ENCODE measurements around the gene ABCB9.
"Not testable (repeated sequence)": the region's sequence is repeated elsewhere in the genome, so short reads cannot be mapped to it uniquely, and the experiment has no call there.

ABCB9 gene

DNA sequence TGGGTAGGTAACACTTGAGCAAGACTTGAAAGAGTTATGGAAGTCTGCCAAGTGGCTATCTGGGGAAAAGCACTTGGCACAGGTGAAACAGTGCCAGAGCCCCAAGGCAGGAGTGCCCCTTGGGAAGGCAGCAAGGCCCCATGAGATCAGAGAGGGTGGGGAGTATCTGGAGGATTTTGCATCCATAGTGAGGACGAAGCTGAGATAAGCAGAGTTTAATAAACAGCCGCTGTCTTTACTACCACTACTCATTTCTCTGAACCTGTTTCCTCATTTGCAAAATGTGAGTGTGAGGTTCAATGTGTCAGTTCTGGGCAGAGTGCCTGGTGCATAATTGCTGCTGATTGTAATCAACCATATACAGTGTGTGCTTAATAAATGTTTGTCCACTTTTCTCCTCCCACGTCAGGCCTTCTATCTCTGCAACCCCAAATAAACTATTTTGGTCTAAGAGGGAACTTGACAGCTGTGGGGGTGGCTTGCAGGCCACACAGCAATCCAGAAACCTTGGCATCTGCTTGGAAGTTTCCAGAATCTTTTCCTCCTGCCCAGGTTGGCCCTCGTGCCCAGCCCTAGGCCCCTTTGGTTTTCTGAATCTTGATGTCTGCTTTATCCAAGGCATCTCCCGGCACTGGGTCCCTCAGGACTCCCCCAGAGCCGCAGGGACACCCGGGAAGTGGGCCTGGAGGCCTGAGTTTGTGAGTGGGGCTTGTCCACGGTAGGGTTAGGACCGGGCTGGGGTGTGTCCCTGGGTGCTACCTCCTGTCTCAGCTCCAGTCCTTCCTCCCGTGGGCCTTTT is 4.5 kb downstream of the ABCB9 start:
- DNase-seq: no peak

GRCh38 chr12:122960193-122960569 is 6.1 kb downstream of the ABCB9 start:
- no peak for DNase-seq

- no peak for DNase-seq
Measured at GRCh38 chr12:122959566-122960192, 6.6 kb downstream of the ABCB9 start.

DNA sequence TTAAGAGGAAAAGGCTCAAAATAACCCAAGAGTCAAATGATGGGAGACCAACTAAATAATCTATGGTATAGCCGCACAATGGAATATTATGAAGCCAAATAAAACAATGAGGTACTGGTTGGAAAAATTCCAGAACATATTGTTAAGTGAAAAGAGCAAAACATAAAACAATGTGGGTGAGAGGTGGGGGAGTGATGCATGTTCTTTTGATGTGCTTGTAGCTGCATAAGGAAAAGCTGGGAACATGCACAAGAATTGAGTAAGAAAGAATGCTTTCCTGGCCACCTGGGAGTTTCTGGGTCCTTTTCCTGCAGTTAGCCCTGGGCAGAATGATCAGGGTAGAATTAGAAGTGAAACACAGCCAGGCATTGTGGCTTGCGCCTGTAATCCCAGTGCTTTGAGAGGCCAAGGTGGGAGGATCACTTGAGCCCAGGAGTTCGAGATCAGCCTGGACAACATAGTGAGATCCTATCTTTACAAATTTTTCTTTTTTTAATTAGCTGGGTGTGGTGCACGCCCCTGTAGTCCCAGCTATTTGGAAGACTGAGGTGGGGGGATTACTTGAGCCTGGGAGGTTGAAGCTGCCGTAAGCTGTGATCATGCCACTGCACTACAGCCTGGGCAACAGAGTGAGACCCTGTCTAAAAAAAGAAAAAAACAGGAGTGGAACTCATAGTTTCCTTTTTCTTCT is 7.9 kb downstream of the ABCB9 start:
- DNase-seq: no peak

GRCh38 chr12:122956035-122956434 is 10.2 kb downstream of the ABCB9 start:
- no peak for DNase-seq

GRCh38 chr12:122955156-122955555 is 11.1 kb downstream of the ABCB9 start:
- no peak for DNase-seq

- peak; percentile 48 for DNase-seq
Measured at GRCh38 chr12:122951979-122952892, 14.0 kb downstream of the ABCB9 start.

GRCh38 chr12:122951406-122951805 is 14.9 kb downstream of the ABCB9 start:
- DNase-seq: no peak

- DNase-seq: no peak
Measured at GRCh38 chr12:122949816-122950675, 16.2 kb downstream of the ABCB9 start.

- no peak for DNase-seq
Measured at GRCh38 chr12:122949405-122949804, 16.9 kb downstream of the ABCB9 start.

DNA sequence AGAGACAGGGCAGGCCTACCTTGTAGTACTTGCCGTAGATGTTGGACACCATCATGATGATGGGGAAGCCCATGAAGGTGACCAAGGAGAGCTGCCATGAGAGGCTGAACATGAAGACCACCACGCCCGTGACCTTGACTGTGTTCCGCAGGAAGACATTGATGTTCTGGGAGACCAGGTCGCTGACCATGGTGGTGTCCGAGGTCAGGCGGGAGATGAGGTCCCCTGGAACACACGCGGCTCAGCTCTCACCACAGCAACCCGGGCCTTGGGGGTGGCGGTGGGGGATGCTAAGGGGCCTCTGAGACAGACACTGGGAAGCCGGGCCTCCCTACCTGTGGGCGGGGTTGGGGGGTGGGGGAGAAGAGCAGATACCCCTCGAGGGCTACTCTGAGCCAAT is 17.7 kb downstream of the ABCB9 start:
- DNase-seq: no peak

GRCh38 chr12:122947352-122947792 is 18.9 kb downstream of the ABCB9 start:
- DNase-seq: no peak

- DNase-seq: no peak
Measured at GRCh38 chr12:122946690-122947341, 19.4 kb downstream of the ABCB9 start.

GRCh38 chr12:122944605-122945592 is 21.4 kb downstream of the ABCB9 start:
- no peak for DNase-seq

GRCh38 chr12:122943196-122943595 is 23.1 kb downstream of the ABCB9 start:
- no peak for DNase-seq

DNA sequence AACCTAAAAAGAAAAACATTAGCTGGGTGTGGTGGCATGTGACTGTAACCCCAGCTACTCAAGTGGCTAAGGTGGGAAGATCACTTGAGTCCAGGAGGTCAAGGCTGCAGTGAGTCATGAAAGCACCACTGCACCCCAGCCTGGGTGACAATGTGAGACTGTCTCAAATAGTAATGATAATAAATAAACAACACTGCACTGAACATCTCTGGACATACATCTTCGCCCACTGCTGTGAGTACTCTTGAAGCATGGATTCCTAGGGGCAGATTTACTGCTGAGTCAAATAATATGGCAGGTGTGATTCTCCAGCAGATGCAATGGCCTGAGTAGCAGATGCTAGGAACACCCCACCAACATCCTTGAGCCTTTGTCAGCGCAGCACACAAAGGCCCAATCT is 23.6 kb downstream of the ABCB9 start:
- no peak for DNase-seq

DNA sequence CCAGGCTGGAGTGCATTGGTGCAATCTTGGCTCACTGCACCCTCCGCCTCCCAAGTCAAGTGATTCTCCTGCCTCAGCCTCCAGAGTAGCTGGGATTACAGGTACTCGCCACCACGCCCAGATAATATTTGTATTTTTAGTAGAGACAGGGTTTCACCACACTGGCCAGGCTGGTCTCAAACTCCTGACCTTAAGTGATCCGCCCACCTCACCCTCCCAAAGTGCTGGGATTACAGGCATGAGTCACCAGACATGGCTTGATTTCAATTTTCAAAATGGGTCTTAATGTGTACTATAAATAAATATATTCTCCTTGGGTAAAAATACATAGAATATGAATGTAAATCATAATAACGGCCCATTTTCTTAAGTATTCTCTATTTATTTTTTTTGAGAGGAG is 24.9 kb downstream of the ABCB9 start:
- not testable (repeated sequence) for DNase-seq

DNA sequence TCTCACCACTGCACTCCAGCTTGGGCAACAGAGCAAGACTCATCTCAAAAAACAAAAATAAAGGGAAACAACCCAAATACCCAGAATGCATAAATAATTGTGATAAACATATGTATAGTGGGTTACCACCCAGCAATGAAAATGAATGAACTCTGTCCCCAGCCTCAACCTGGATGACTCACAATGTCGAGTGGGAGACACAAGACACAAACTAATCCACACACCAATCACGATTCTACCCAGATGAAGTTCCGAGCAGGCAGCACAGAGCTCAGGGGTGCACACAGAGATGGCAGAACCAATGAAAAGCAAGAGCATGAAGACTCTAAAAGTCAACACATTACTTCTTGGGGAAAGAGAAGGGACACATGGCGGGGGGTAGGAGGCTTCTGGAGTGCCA is 27.1 kb downstream of the ABCB9 start:
- DNase-seq: no peak

- no peak for DNase-seq
Measured at GRCh38 chr12:122937622-122938091, 28.6 kb downstream of the ABCB9 start.

GRCh38 chr12:122935318-122935717 is 30.9 kb downstream of the ABCB9 start:
- DNase-seq: no peak
